WTC11 (cell line): ENCODE measurements around the gene SH2D1A. TPM values are rescaled to one million over a fixed set of nuclear protein-coding genes. Genes with fewer than 3 reads are reported as not detected.

Source experiments
- ATAC-seq: fragments of 200-7000 bp; cut with Tn5 transposase; 2 replicates; pipeline ENCODE4 v1.10.0; 2021; ENCODE audit warnings: mild to moderate bottlenecking, moderate library complexity
- CTCF ChIA-PET: fragments of 300-600 bp; sonication (Branson Sonifier 250); formaldehyde crosslinking; loops from one replicate; lab custom pipeline; 2021; ENCODE audit warnings: antibody characterized with exemption; lab: Charles Lee
- POLR2A ChIA-PET: fragments of 350-600 bp; sonication (Branson Sonifier 250); formaldehyde crosslinking; loops from one replicate; lab custom pipeline; 2021; ENCODE audit warnings: antibody characterized with exemption; lab: Charles Lee
- DNase-seq: peaks from one replicate; pipeline ENCODE4 v3.0.0; 2021; ENCODE audit warnings: low spot score
- H3K27ac Mint-ChIP-seq: 2 replicates; pipeline ENCODE4 v1.8.0; 2021; ENCODE audit warnings: mixed read lengths
- H3K27me3 Mint-ChIP-seq: 2 replicates; pipeline ENCODE4 v1.8.0; 2021; ENCODE audit warnings: low read depth, mild to moderate bottlenecking, moderate library complexity, mixed read lengths
- H3K36me3 Mint-ChIP-seq: 2 replicates; pipeline ENCODE4 v1.8.0; 2021; ENCODE audit warnings: mixed read lengths
- H3K4me1 Mint-ChIP-seq: 2 replicates; pipeline ENCODE4 v1.8.0; 2022; ENCODE audit warnings: mixed read lengths
- H3K4me3 Mint-ChIP-seq: 2 replicates; pipeline ENCODE4 v1.8.0; 2021; ENCODE audit warnings: mild to moderate bottlenecking, moderate library complexity, mixed read lengths
- H3K9me3 Mint-ChIP-seq: 2 replicates; pipeline ENCODE4 v1.8.0; 2021; ENCODE audit warnings: mixed read lengths
- AR ChIP-seq: fragments of 250-450 bp; sonication (Bioruptor Pico); IDR thresholded peaks from 2 replicates; pipeline ENCODE4 v1.9.0; 2021; ENCODE audit warnings: mild to moderate bottlenecking
- FOXJ3 ChIP-seq: sonication (generic); formaldehyde crosslinking; IDR thresholded peaks from 2 replicates; pipeline ENCODE4 v1.9.0; 2021; ENCODE audit warnings: missing genetic modification reagents, mild to moderate bottlenecking, borderline replicate concordance
- GTF2I ChIP-seq: fragments of 250-450 bp; sonication (Bioruptor Pico); conservative IDR thresholded peaks from 2 replicates; pipeline ENCODE4 v1.4.0; 2021; ENCODE audit warnings: mild to moderate bottlenecking
- HMGXB4 ChIP-seq: sonication (generic); formaldehyde crosslinking; IDR thresholded peaks from 2 replicates; pipeline ENCODE4 v1.8.1; 2023; ENCODE audit warnings: mild to moderate bottlenecking, moderate library complexity, missing genetic modification reagents
- IRF2 ChIP-seq: sonication (generic); formaldehyde crosslinking; IDR thresholded peaks from 2 replicates; pipeline ENCODE4 v1.8.0; 2022; ENCODE audit warnings: low read depth, missing genetic modification reagents, borderline replicate concordance
- MLX ChIP-seq: sonication (generic); formaldehyde crosslinking; IDR thresholded peaks from 2 replicates; pipeline ENCODE4 v1.8.1; 2023; ENCODE audit warnings: mild to moderate bottlenecking, missing genetic modification reagents, moderate library complexity
- NFATC4 ChIP-seq: fragments of 250-450 bp; sonication (Bioruptor Pico); IDR thresholded peaks from 2 replicates; pipeline ENCODE4 v1.9.0; 2021; ENCODE audit warnings: mild to moderate bottlenecking
- RORB ChIP-seq: fragments of 250-450 bp; sonication (Bioruptor Pico); IDR thresholded peaks from 2 replicates; pipeline ENCODE4 v1.9.0; 2021; ENCODE audit warnings: mild to moderate bottlenecking
- SMAD4 ChIP-seq: sonication (generic); formaldehyde crosslinking; IDR thresholded peaks from 2 replicates; pipeline ENCODE4 v1.8.0; 2022; ENCODE audit warnings: mild to moderate bottlenecking, missing genetic modification reagents
- TEAD1 ChIP-seq: sonication (generic); formaldehyde crosslinking; IDR thresholded peaks from 2 replicates; pipeline ENCODE4 v1.8.0; 2022; ENCODE audit warnings: mild to moderate bottlenecking, missing genetic modification reagents
- TEAD4 ChIP-seq: sonication (generic); formaldehyde crosslinking; IDR thresholded peaks from 2 replicates; pipeline ENCODE4 v1.8.0; 2022; ENCODE audit warnings: mild to moderate bottlenecking, missing genetic modification reagents
- TP53 ChIP-seq: sonication (generic); formaldehyde crosslinking; IDR thresholded peaks from 2 replicates; pipeline ENCODE4 v1.8.1; 2023; ENCODE audit warnings: mild to moderate bottlenecking, missing genetic modification reagents
- ZBTB21 ChIP-seq: sonication (generic); formaldehyde crosslinking; IDR thresholded peaks from 2 replicates; pipeline ENCODE4 v1.8.1; 2023; ENCODE audit warnings: mild to moderate bottlenecking, missing genetic modification reagents, borderline replicate concordance
- ZNF121 ChIP-seq: sonication (generic); formaldehyde crosslinking; IDR thresholded peaks from 2 replicates; pipeline ENCODE4 v1.8.0; 2023; ENCODE audit warnings: missing genetic modification reagents
- ZNF138 ChIP-seq: sonication (generic); formaldehyde crosslinking; conservative IDR thresholded peaks from 2 replicates; pipeline ENCODE4 v1.8.1; 2022; ENCODE audit warnings: mild to moderate bottlenecking, moderate library complexity, missing genetic modification reagents
- ZNF317 ChIP-seq: sonication (generic); formaldehyde crosslinking; IDR thresholded peaks from 2 replicates; pipeline ENCODE4 v1.8.1; 2023; ENCODE audit warnings: low read depth, mild to moderate bottlenecking, moderate library complexity, missing genetic modification reagents, borderline replicate concordance
- ZNF396 ChIP-seq: fragments of 250-450 bp; sonication (Bioruptor Pico); IDR thresholded peaks from 2 replicates; pipeline ENCODE4 v1.8.0; 2021; ENCODE audit warnings: mild to moderate bottlenecking, moderate library complexity, borderline replicate concordance
- ZNF512 ChIP-seq: sonication (generic); formaldehyde crosslinking; IDR thresholded peaks from 2 replicates; pipeline ENCODE4 v1.8.1; 2022; ENCODE audit warnings: missing genetic modification reagents, borderline replicate concordance
- total RNA-seq: library from RNA; stranded (reverse); gene quantifications from 3 replicates; pipeline ENCODE4 v1.2.3, GENCODE V29; 2021
- TF ChIP-seq, protein P1 (sequence below): sonication (generic); formaldehyde crosslinking; IDR thresholded peaks from 2 replicates; pipeline ENCODE4 v1.8.0; 2022; ENCODE audit warnings: missing genetic modification reagents

SH2D1A gene
- total RNA-seq, 1 experiment from 2014 or later = 0.24 TPM

DNA sequence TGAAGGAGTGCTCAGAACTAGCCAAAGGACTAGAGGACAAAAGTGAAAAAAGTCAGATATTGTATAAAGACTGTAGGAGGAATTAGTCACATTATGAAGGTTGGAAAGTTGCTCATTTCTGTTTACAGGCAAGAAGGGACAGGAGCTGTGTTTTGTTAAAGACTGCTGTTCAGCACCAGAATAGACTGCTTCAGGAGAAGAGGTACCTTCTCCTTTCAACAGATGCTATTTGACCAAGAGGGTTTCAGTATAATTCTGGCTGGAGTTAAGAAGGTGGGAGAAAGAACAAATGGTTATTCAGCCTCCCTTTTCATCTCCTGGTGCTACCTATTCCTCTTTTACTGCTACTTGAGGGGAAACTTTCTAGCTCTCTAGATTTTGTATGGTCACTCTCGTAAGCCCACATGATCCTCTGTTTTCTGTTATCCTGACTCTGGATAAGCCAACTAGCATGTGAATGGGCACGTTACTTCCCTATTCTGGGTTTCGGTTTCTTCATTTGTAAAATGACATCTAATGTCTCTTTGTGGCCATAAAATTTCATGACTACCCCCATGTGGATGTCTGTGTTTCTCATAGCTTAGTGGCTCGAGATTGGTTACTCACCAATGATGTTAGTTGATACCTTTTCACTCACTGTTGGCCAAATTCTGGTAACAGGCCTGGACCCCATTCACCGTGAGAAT is 68.9 kb downstream of the SH2D1A start:
- Mint-ChIP-seq H3K36me3 (peaks cover 7% of the 10 kb centered on the region), H3K4me3 (no peak overlapping the region), H3K27me3 (no peaks in the 10 kb centered on the region), H3K27ac (no peak overlapping the region), H3K4me1 (peaks cover 18% of the 10 kb centered on the region), H3K9me3 (peaks cover 7% of the 10 kb centered on the region)
- ATAC-seq (no peak), DNase-seq (no peak)
- ChIA-PET CTCF (no interaction called here), POLR2A (no interaction called here)
- no peak for TF ChIP-seq ZNF512 (CRISPR knock-in tag)
- no peak for TF ChIP-seq SMAD4 (CRISPR knock-in tag)
- no peak for TF ChIP-seq ZNF121
- no peak for TF ChIP-seq TP53 (CRISPR knock-in tag)
- TF ChIP-seq, protein P1, sequence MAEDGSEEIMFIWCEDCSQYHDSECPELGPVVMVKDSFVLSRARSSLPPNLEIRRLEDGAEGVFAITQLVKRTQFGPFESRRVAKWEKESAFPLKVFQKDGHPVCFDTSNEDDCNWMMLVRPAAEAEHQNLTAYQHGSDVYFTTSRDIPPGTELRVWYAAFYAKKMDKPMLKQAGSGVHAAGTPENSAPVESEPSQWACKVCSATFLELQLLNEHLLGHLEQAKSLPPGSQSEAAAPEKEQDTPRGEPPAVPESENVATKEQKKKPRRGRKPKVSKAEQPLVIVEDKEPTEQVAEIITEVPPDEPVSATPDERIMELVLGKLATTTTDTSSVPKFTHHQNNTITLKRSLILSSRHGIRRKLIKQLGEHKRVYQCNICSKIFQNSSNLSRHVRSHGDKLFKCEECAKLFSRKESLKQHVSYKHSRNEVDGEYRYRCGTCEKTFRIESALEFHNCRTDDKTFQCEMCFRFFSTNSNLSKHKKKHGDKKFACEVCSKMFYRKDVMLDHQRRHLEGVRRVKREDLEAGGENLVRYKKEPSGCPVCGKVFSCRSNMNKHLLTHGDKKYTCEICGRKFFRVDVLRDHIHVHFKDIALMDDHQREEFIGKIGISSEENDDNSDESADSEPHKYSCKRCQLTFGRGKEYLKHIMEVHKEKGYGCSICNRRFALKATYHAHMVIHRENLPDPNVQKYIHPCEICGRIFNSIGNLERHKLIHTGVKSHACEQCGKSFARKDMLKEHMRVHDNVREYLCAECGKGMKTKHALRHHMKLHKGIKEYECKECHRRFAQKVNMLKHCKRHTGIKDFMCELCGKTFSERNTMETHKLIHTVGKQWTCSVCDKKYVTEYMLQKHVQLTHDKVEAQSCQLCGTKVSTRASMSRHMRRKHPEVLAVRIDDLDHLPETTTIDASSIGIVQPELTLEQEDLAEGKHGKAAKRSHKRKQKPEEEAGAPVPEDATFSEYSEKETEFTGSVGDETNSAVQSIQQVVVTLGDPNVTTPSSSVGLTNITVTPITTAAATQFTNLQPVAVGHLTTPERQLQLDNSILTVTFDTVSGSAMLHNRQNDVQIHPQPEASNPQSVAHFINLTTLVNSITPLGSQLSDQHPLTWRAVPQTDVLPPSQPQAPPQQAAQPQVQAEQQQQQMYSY = no peak
- TF ChIP-seq TEAD1 (CRISPR knock-in tag) = no peak

DNA sequence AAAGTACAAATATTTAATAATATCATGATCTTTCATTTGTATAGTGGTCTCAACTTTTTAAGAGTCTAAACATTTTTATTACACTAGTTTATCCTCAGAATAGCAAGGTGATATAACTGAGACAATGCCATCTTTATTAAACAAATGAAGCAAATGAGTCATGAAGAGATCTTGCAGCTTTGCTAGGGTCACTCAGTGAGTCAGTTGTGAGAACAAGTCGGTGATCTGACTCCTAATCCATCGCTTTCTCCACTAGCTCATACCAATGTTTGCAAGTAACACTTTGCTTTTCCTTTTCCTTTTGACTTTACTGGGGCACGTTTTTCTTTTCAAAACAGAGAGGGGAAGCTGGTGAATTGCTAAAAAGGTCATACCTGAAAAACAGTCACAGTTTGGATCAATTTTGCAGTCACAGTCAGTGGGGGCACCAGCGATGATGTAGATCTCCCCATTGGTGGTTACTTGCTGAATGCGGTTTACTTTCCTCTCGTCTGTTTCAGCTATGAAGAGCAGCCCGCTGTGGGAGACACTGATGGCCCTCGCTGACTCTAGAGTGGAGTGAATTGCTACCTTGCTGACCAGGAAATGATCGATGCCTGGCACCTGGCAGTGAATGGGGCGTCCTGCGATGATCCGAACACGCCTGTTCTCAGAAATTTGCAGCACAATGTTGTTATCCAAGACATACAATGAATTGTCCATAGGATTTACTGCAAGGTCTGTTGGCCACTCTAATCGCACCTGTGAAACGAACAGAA is 75.7 kb downstream of the SH2D1A start:
- DNase-seq (no peak), ATAC-seq (peak; percentile 65)
- Mint-ChIP-seq H3K27ac (peak overlapping the region; percentile 13; the same call in 1 of the 2 replicates), H3K36me3 (peaks cover 15% of the 10 kb centered on the region), H3K4me3 (0 out of 2 replicates have a peak overlapping the region, but pooled peaks have one; percentile 9), H3K27me3 (no peaks in the 10 kb centered on the region), H3K4me1 (peaks cover 39% of the 10 kb centered on the region), H3K9me3 (peaks cover 22% of the 10 kb centered on the region)
- ChIA-PET CTCF (no interaction called here), POLR2A (no interaction called here)
- TF ChIP-seq ZBTB21 (CRISPR knock-in tag) = no peak
- no peak for TF ChIP-seq MLX (CRISPR knock-in tag)
- no peak for TF ChIP-seq IRF2 (CRISPR knock-in tag)
- TF ChIP-seq FOXJ3 (CRISPR knock-in tag) = no peak
- TF ChIP-seq ZNF138 (CRISPR knock-in tag) = no peak
- no peak for TF ChIP-seq TEAD4
- no peak for TF ChIP-seq GTF2I
- no peak for TF ChIP-seq ZNF396
- no peak for TF ChIP-seq ZNF317 (CRISPR knock-in tag)
- TF ChIP-seq, protein P1 = no peak
- TF ChIP-seq NFATC4 (CRISPR knock-in tag) = no peak
- no peak for TF ChIP-seq RORB (CRISPR knock-in tag)
- no peak for TF ChIP-seq HMGXB4 (CRISPR knock-in tag)
- no peak for TF ChIP-seq AR (CRISPR knock-in tag)
